Neural crest cell (in vitro differentiated cells): Measurements from ENCODE around the gene ISG20. TPM values are rescaled to one million over a fixed set of nuclear protein-coding genes. Genes with fewer than 3 reads are reported as not detected.
A peak's percentile ranks its signal among the peaks of the same experiment; 100 is the strongest.

ENCODE experiments used
- DNase-seq: peaks from one replicate; pipeline ENCODE4 v3.0.0; 2021; ENCODE audit warnings: low read depth, mixed read lengths, low spot score
- H3K27ac Mint-ChIP-seq: one replicate; pipeline ENCODE4 v1.8.0; 2021; ENCODE audit warnings: mild to moderate bottlenecking, mixed read lengths; ENCODE audit not compliant: unreplicated experiment
- H3K27me3 Mint-ChIP-seq: 2 replicates; pipeline ENCODE4 v1.8.0; 2021; ENCODE audit warnings: low read depth, mild to moderate bottlenecking, mixed read lengths
- H3K36me3 Mint-ChIP-seq: 2 replicates; pipeline ENCODE4 v1.8.0; 2021; ENCODE audit warnings: low read depth, mild to moderate bottlenecking, mixed read lengths
- H3K4me1 Mint-ChIP-seq: 2 replicates; pipeline ENCODE4 v1.8.0; 2021; ENCODE audit warnings: mixed read lengths
- H3K4me3 Mint-ChIP-seq: one replicate; pipeline ENCODE4 v1.8.0; 2021; ENCODE audit warnings: mild to moderate bottlenecking, mixed read lengths
- H3K9me3 Mint-ChIP-seq: 2 replicates; pipeline ENCODE4 v1.8.0; 2021; ENCODE audit warnings: mixed read lengths
- CTCF ChIP-seq: fragments of 200-600 bp; sonication (generic); conservative IDR thresholded peaks from 2 replicates; pipeline ENCODE4 v1.5.0; 2021; ENCODE audit warnings: antibody characterized with exemption, mild to moderate bottlenecking
- total RNA-seq: library from RNA; stranded (reverse); gene quantifications from 2 replicates; pipeline ENCODE4 v1.2.1, GENCODE V29; 2021

The ISG20 gene
- total RNA-seq, 1 donor from 2014 or later, result 1.5 TPM

- no peak for DNase-seq
These were observed 15.2 kb upstream of the ISG20 start for GRCh38 chr15:88623632-88624031.

GRCh38 chr15:88624156-88624970 lies 14.5 kb upstream of the ISG20 start:
- TF ChIP-seq CTCF, result peak; percentile 58
- Mint-ChIP-seq H3K9me3 (no peaks in the 10 kb centered on the region), H3K27ac (no peak overlapping the region), H3K4me1 (peaks cover 42% of the 10 kb centered on the region), H3K4me3 (peak overlapping the region; percentile 98), H3K36me3 (no peaks in the 10 kb centered on the region), H3K27me3 (no peaks in the 10 kb centered on the region)
- no peak for DNase-seq

More at GRCh38 chr15:88623632-88624031, 15.2 kb upstream of the ISG20 start:
- H3K27me3 Mint-ChIP-seq, result no peaks in the 10 kb centered on the region
- TF ChIP-seq CTCF, result no peak
- no peaks in the 10 kb centered on the region for H3K9me3 Mint-ChIP-seq
- H3K36me3 Mint-ChIP-seq, result no peaks in the 10 kb centered on the region
- peaks cover 42% of the 10 kb centered on the region for H3K4me1 Mint-ChIP-seq
- no peak overlapping the region for H3K27ac Mint-ChIP-seq
- H3K4me3 Mint-ChIP-seq, result peak overlapping the region; percentile 98

DNA sequence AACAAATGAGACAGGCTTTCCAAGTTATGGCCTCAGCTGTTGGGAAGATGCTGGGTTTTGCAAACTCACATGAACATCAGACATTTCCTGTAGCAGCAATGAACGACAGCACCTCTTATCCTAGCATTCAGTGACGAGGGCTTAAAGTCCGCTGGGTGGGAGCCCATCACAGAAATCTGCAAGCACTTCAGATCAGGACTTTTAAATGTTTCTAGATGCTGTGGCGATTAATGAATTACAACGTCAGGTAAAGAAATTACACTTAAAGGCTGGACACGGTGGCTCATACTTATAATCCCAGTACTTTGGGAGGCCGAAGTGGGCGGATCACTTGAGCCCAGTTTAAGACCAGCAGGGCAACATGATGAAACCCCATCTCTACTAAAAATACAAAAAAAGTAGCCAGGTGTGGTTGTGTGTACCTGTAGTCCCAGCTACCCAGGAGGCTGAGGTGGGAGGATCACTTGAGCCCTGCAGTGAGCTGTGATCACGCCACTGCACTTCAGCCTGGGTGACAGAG lies 13.8 kb upstream of the ISG20 start:
- no peak for TF ChIP-seq CTCF
- DNase-seq, result no peak
- Mint-ChIP-seq H3K36me3 (peaks cover 6% of the 10 kb centered on the region), H3K4me1 (peaks cover 38% of the 10 kb centered on the region), H3K9me3 (no peaks in the 10 kb centered on the region), H3K27ac (no peak overlapping the region), H3K27me3 (no peaks in the 10 kb centered on the region), H3K4me3 (no peak overlapping the region)

GRCh38 chr15:88625943-88626741 lies 12.7 kb upstream of the ISG20 start:
- Mint-ChIP-seq H3K4me1 (peaks cover 31% of the 10 kb centered on the region), H3K27ac (no peak overlapping the region), H3K36me3 (peaks cover 8% of the 10 kb centered on the region), H3K27me3 (no peaks in the 10 kb centered on the region), H3K9me3 (no peaks in the 10 kb centered on the region), H3K4me3 (no peak overlapping the region)
- no peak for TF ChIP-seq CTCF
- no peak for DNase-seq

- H3K27ac Mint-ChIP-seq, result no peak overlapping the region
- no peaks in the 10 kb centered on the region for H3K9me3 Mint-ChIP-seq
- no peak for DNase-seq
- H3K36me3 Mint-ChIP-seq, result peaks cover 14% of the 10 kb centered on the region
- H3K4me3 Mint-ChIP-seq, result no peak overlapping the region
- peaks cover 21% of the 10 kb centered on the region for H3K4me1 Mint-ChIP-seq
- no peak for TF ChIP-seq CTCF
- H3K27me3 Mint-ChIP-seq, result no peaks in the 10 kb centered on the region
These were observed 11.4 kb upstream of the ISG20 start for GRCh38 chr15:88627463-88627862.
